ENCODE results near the gene GGTLC3. TPM values are rescaled to one million over a fixed set of nuclear protein-coding genes. Genes with fewer than 3 reads are reported as not detected.
A peak's percentile ranks its signal among the peaks of the same experiment; 100 is the strongest.
"Not testable (repeated sequence)": the region's sequence is repeated elsewhere in the genome, so short reads cannot be mapped to it uniquely, and the experiment has no call there.

Gene GGTLC3
- under 1 TPM in 3 of 4 donors, not detected in 1; 0.25 to 0.30 (median 0.28) TPM for polyA plus RNA-seq (ENCODE audit: insufficient read length in 4 of 4)

DNA sequence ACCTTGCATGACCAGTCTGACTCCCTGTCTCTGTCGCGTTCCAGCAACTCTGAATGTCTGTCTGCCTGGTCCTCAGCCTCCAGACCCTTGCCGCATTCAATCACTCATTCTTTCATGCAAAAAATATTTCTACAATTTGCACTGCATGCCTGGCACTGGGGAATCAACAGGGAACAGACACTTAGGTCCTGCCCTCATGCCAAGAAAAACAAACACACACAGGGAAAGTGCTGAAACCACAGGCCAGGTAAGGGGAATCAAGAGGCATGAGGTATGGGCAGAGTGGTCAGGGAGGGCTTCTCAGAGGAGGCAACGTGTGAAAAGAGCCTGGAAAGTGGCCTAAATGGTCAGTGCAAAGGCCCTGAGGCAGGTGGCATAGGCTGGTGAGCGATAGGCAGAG is at the start of gene GGTLC3:
Gene GGTLC3 (minus strand): TSS at position 101 of the 400 bp plus-strand sequence. CDS start 264 bp downstream, outside the sequence.
- DNase-seq (ENCODE audit: low read depth in 4 of 4, low spot score in 2 of 4), result not testable (repeated sequence)

DNA sequence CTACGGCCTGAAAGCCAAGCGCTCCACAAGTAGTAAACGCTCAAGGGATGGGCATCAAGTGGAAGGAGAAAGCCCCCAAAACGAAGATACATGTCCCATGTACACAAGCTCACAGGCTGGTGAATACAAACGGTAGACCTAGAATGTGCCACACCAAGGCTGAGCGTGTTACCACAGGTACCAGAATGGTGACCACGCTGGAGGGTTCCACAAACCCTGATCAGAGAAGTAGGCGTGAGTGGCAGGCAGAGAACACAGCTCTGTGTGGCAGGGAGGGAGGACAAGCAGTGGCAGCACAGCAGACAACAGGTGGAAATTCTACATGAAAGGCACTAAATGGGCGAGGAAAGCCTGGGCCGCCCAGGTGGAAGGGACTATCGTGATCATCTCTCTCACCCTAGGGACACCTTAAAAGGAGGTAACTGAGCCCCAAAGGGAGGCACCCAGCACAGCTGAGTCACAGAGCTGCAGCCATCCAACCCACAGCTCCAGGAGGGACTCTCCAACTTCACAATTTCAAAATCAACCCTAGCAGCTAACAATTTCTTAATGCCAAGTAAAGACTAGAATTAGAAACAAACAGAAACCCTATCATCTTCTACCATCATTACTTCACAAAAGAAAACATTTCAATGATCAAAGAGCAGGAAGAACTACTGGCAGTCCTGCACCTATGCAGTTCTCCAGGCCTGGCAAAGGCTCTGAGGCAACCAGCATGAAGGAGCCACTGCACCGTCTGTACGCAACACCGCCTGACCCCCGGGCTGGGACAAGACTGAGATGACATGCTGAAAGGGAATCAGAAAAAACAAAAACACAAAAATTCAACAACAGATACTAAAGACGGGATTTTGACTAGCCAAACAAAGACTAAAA is 42.4 kb upstream of the GGTLC3 start:
- not testable (repeated sequence) for DNase-seq (ENCODE audit: low read depth in 4 of 4, low spot score in 2 of 4)

DNA sequence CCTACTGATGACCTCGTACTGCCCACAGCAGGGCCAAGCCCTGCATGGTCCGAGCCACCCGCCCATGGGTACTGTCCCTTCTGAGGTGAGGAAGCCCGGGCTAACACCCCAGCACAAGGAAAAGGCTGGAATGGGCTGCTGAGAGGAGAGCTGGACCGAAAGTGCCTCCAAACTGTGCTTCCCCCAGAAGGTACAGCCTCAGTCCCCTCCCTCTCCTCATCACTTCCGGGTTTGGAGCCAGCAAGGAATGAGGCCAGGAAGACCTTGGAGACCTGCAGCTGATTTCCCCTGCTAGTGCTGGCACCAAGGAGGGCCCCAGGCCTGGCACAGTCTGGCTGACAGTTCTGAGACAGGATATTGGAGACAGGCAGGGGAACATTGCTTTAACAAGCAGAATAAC is 41.0 kb upstream of the GGTLC3 start:
- DNase-seq (ENCODE audit: low read depth in 4 of 4, low spot score in 2 of 4), result not testable (repeated sequence)

DNA sequence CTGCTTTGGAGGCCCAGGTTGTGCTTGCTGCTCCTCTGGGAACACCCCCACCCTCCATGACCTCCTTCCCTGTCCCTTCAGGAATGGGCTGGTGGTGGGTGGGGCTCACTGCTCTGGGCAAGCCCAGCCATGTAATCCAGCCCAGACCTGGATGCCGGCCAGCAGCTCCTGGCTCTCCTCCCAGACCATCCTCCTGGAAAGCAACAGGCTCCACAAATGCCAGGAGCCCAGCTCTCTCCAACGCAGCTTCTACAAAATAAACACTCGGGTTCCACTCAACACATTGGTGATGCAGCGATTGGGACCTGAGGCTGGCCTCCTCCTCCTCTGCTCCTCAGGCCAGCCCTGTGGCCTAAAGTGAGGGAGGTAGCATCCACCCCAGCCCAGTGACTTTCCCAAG is 40.6 kb upstream of the GGTLC3 start:
- DNase-seq (ENCODE audit: low read depth in 4 of 4, low spot score in 2 of 4), result not testable (repeated sequence)

DNA sequence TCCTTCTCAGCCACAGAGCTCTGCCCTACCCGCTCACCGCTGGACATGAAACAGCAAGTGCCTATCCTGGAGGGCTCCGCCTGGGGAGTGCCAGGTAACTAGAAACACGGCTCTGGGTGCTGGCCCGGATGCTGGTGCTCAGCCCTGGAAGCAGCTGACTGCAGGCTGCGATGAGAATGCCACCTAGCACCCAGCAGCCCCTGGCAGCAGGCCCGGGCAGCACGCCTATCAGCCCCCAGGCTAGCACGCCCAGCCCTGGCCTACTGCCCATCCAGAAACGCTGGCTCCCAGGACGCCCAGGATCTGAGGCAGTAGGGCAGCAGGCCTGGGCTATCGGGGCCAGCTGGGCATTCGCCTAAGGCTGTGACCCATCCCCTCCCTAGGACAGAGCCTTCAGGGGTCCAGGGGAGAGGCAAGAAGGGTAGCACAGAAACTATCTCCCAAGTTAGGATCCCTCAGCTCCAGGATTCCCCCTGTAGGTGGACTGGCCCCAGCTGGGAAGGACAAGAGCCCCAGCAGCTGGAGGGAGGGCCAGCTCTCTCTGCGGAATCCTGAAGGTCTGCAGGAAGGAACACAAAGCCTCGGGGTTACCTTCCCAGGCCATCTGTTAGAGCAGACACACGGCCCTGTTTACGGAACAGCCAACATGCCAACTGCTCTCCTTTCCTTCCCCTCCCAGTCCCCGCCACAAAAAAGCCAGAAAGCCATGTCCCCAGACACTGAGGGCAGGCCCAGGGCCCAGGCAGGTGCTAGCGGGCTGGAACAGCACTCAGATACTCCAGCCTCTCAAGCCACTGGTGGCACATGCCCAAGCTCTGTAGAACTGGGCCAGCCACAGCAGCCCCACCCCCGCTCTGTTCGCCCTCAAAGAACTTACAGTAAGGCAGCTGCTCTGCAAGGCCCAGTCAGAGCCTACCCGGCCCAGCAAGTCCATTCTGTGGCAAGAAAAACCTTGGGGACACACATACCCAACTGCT is 36.6 kb upstream of the GGTLC3 start:
- not testable (repeated sequence) for DNase-seq (ENCODE audit: low read depth in 4 of 4, low spot score in 2 of 4)

DNA sequence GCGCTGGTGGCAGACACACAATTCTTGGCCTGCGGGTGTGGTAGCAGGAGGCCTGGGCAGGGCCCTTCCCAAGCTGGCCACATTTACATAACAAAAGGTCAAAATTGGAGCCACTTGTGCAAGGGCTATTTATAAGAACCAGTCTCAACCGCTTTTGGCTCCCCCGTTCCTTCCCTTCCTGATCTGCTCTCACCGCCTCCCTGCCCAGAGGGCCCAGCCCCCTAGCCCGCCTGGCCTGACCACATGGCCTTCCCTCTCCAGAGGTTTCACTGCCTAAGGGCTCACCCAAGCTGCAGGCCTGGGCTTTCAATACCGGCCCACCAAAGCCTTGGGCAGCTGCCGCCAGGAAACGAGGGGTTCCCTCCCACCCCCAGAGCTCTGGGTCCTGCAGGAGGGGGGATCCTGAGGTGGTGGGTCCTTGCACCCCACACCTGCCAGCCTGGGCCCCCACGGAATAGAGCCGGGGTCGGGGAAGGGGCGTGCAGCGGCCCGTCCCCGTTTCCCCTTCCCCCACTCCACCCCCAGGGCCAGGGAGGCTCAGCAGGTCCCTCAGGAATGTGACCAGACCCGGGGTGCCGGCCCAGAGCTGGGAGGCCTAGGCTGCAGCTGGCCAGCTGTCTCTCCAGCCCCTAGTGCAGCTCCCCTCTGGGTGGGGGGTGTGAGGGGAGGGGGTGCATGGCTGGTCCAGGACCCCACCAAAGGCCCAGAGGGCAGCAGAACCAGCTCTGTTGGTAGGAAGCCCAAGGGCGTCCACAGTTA is 35.1 kb upstream of the GGTLC3 start:
- DNase-seq (ENCODE audit: low read depth in 4 of 4, low spot score in 2 of 4), result not testable (repeated sequence)

DNA sequence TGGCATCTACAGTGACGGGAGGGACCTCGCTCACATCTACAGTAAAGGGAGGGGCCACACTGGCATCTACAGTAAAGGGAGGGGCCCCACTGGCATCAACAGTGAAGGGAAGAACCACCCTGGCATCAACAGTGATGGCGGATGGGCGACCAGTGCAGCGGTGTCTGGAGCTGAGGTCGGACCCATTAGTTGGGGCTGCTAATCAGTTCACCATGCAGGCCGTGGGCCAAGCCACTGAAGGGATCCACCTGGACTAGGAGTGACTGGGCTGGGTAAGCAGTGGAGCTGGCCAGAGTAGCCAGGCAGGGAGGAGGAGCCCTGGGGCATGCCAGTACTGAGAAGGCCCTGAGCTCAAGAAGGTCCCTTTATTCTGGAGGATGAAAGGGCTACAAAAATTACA is 33.1 kb upstream of the GGTLC3 start:
- not testable (repeated sequence) for DNase-seq (ENCODE audit: low read depth in 4 of 4, low spot score in 2 of 4)

DNA sequence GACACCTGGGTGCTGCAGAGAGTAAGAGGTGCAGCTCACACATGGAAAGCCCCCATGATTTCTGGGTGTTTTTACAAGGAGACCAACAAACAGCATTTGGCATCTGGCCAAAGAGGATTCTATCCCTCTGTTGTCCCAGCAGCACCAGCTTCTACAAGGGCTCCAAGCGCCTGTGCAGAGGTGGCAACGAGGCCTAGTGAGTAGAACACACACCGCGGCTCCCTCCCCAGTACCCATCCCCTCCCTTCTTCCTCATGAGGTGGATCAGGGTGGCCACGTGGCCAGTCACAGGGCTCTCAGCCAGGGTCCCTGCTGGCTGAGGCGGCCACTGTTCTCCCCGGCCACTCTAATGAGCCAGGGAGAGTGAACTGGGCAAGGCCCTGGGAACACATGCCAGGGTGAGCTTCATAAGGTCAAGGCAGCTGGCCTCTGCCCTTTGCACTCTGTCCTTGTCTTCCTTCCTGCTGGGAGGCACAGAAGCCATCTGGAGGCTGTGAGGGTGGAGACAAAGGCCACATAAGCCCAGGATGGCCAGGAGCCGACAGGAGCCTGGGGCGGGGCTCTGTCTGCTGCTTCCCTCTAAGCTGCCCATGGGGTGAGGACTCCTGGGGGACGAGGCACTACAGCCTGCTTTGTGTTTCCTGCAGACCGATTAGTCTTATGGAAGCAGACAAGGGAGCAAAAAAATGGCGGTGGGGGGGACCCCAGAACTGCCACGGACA is 31.7 kb upstream of the GGTLC3 start:
- DNase-seq (ENCODE audit: low read depth in 4 of 4, low spot score in 2 of 4), result not testable (repeated sequence)

DNA sequence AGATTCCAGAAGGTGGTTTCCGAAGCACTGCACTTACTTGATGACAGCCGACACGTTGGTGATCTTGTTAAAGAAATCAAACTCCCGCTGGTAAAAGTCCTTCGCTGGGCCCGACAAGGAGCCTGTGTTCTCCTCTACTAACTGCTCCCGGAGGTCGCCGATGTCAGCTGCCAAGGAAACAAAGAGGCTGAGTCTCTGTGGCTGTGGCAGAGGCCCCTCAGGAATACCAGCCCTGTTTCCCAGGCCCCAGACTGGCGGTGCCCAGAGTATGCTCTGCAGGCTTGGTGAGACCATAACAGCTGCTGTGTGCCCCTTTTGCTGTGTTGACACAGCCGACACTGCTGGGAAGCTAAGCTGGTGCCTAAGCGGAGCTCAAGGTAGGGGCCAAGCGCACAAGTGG is 26.7 kb upstream of the GGTLC3 start:
- not testable (repeated sequence) for DNase-seq (ENCODE audit: low read depth in 4 of 4, low spot score in 2 of 4)

DNA sequence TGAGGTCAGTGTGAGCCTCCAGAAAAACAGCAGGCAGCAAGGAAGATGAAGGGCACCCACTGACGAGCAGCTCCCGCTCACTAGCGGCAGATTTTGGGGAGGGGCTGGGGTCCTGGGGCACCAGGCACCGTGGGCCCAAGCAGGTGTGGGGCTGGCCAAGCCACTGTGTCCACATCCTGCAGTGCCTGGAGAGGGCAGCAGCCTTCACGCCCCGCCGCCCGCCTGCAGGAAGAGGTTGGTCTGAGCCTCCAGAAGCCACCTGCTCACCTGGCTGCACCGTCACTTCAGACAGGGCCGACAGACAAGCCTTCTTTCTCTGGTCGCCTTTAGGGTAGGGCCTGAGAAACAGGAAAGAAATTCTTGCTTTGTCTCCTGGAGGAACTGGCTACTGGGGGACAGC is 25.4 kb upstream of the GGTLC3 start:
- not testable (repeated sequence) for DNase-seq (ENCODE audit: low read depth in 4 of 4, low spot score in 2 of 4)

DNA sequence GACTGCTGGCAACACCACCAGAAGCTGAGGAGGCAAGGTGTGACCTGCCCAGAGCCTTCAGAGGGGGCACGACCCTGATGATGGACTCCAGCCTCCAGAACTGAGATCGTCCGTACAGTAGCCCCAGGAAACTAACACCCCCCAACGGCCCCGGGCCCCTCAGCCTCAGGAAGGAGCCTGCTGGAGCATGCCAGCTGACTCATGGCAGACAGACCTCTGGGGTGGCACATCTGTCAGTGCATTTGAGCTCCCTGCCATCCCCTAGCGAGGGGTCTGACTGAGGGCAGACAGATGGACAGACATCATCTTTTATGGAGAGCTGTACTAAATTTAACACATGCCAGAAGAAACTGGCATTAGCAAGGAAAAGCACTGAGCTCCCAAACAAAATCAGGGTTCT is 22.0 kb upstream of the GGTLC3 start:
- DNase-seq (ENCODE audit: low read depth in 4 of 4, low spot score in 2 of 4), result not testable (repeated sequence)

DNA sequence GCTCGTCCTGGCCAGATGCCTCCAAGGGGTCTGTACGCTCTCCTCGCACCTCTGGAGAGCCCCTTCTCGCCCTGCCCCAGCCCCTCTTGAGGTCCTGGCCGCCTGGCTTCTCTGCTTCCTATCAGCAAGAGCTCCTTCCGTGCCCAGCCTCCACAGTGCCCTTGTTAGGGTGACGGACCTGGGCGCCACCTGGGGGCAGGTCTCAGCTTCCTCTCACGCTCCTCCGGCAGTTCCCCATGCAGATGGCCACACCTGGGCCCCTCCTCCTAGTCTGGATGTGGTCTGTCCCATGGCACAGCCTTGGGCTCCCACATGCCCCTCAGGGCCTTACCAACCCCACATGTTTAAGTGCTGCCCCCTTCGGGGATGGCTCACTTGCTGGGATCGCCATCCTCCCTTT is 16.4 kb upstream of the GGTLC3 start:
- DNase-seq (ENCODE audit: low read depth in 4 of 4, low spot score in 2 of 4), result not testable (repeated sequence)

DNA sequence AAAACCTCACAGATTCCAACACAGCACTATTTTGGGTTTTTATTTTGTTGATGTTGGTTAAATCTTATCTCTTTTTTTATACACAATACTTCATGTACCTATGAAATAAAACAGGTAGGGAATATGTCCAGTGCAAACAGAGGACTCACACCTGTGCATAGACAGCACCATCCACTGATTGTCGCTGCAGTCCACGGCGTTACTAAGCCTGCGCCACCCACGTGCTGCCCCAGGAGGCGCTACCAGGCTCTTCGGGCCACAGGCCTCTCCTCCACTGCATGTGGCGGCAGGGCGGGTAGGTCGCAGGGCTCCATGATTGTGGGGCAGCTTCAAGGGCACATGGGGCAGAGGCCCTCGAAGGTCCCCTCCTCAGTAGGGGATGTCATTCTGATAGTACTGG is 15.7 kb upstream of the GGTLC3 start:
- not testable (repeated sequence) for DNase-seq (ENCODE audit: low read depth in 4 of 4, low spot score in 2 of 4)

DNA sequence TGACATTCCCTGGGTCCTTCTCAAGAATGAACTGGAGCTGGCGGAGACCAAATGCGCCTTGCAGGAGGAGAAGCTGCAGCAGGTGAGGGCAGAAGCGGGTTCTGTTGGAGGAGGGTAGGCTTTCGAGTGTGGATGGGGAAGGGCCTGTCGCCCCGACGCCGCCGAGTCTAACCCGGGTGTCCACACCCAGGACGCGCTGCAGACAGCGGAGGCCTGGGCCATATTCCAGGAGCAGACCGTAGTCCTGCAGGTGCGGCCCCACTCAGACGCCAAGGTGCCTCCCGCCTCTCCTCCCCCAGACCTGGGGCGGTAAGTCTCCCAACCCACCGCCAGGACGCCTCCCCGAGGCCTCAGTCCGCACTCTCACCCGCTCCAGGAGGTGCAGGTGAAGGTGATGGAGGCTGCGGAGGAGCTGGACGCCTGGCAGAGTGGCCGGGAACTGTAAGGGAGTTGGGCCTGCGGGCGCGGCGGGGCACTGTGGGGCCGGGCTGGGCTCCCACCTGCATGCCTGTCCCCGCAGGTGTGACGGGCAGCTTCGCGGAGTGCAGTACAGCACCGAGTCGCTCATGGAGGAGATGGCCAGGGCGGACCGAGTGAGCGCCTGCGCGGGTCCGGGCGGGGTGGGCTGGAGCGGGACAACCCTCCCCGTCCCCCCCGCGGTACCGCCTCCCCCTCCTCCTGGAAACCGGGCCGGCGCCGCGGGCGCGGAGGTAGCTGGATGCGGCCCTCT is 11.6 kb upstream of the GGTLC3 start:
- DNase-seq (ENCODE audit: low read depth in 4 of 4, low spot score in 2 of 4), result not testable (repeated sequence)

DNA sequence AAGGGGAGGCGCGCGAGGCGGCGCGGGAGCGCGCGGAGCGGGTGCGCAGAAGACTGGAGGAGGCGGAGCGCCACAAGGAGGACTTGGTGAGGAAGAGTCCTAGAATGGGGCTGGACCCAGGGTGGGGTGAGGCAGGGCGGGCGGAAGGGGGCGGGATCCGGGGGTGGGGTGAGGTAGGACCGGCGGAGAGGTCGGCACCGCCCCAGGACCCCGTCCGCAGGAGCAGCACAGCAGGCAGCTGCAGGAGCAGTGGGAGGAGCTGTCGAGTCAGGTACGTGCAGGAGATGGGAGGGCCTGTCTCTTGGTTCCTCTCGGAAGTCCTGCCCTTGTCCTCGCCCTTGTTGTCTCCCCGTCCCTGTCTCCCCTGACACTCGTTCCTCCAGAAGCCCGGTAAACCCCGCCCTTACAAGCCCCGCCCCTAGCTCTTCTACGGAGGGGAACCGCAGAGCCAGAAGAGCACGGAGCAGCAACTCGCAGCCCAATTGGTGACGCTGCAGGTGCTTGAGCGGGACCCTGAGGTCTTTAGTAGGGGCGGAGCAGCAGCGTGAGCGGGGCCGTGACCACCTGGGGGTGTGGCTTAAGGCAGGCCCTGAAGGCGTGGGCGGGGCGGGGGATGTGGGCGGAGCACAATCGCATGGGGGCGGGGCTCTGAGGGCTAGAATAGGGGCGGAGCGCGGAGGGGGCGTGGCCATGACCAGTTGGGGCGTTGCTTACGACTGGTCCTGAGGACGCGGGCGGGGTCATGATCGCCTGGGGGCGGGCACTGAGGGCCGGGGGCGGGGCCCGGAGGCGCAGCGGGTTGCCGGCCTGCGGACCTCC is 10.8 kb upstream of the GGTLC3 start:
- peak in 1 of 4 donors; percentile 7 for DNase-seq (ENCODE audit: low read depth in 4 of 4, low spot score in 2 of 4)

DNA sequence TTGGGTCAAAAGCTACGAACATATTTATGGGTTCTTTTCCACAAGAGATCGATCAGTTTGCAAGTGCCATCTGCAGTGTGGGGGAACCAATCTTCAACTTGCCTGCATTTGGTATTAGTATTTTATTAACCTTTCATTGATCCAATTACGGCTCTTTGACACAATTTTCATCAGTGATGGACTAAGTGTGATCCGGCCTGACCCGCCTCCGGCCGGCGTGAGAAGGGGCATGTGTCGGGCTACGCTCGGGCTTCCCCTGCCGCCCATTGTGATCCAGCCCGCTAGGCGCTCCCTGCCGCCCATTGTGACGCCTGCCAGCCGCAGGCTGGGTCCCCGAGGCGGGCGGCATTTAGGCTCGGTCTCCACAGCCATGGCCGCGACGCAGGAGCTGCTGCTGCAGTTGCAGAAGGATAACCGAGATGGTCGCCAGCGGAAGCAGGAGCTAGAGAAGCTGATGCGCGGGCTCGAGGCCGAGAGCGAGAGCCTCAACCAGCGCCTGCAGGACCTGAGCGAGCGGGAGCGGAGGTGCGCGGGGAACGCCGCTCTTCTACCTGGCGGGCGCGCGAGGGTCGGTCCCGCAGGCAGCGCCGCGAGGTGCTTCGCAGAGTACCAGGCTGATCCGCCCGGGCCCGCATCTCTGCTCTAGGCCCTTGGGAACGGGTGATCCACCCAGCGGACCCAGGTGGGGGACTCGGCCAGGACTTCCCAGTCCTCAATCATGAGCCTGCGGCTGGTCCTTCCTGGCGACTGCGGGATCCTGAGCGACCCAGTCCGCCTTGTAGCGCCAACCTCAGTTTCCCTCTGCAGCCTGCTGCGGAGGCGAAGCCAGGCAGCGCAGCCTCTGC is 10.0 kb upstream of the GGTLC3 start, which contains the start of gene TMEM191B:
Gene TMEM191B (plus strand): TSS at position 51 of the 845 bp plus-strand sequence. CDS start 179 bp downstream, at position 230.
- DNase-seq (ENCODE audit: low read depth in 4 of 4, low spot score in 2 of 4), result not testable (repeated sequence)

DNA sequence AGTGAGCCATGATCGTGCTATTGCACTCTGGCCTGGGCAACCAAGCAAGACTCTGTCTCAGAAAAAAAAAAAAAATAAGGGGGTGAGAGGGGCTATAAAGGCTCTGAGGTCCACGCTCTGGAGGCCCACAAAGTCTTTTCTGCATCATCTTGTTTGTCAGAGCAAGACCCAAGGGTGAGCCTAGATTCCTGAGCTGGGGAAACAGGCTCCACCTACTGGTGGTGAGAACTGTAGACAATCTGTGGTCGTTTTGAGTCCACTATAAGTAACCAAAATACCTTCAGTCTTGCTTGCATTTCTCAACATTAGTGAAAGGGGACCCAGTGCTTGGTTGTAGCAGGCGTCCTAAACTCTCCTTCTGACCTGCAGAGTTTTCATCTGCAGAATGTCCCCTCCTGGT is 5.4 kb upstream of the GGTLC3 start:
- not testable (repeated sequence) for DNase-seq (ENCODE audit: low read depth in 4 of 4, low spot score in 2 of 4)

Measured in left renal cortex interstitium (tissue), 4 donors.